IMR-90 (cell line): ENCODE measurements around the gene RBMS3. TPM values are rescaled to one million over a fixed set of nuclear protein-coding genes. Genes with fewer than 3 reads are reported as not detected.

Experiments
- ATAC-seq: fragments of 200-7000 bp; cut with Tn5 transposase; 2 replicates; pipeline ENCODE4 v1.9.1; 2020; ENCODE audit warnings: low read depth, mild to moderate bottlenecking, moderate library complexity
- BruUV-seq: library from RNA; stranded (reverse); fragments of 400-500 nt; replicated peaks from 2 replicates; lab custom pipeline; 2021; lab: Mats Ljungman, UMichigan
- CTCF ChIA-PET: fragments of 300-600 bp; formaldehyde crosslinking; extraction: SDS; loops from one replicate; lab custom pipeline; 2021; ENCODE audit warnings: antibody characterized with exemption; lab: Yijun Ruan, JAX
- POLR2A ChIA-PET: fragments of 300-600 bp; sonication (Branson Sonifier 250); formaldehyde crosslinking; loops from one replicate; lab custom pipeline; 2022; ENCODE audit warnings: antibody characterized with exemption; ENCODE audit not compliant: unreplicated experiment; lab: Charles Lee
- DNase-seq: peaks from one replicate; pipeline ENCODE4 v3.0.0; 2013
- H2AFZ ChIP-seq: replicated peaks from 2 replicates; pipeline ENCODE3; 2013; ENCODE audit warnings: low read length, mild to moderate bottlenecking; ENCODE audit not compliant: poor library complexity
- H2AK5ac ChIP-seq: 2 replicates; pipeline ENCODE4 v1.6.1; 2013; ENCODE audit warnings: low read depth, low read length, inconsistent platforms
- H2AK9ac ChIP-seq: replicated peaks from 2 replicates; pipeline ENCODE3; 2013; ENCODE audit warnings: mild to moderate bottlenecking, low read depth, low read length, moderate library complexity; ENCODE audit not compliant: poor library complexity
- H2BK120ac ChIP-seq: 2 replicates; pipeline ENCODE4 v1.6.1; 2013; ENCODE audit warnings: low read depth, low read length, inconsistent platforms
- H2BK15ac ChIP-seq: 3 replicates; pipeline ENCODE4 v1.6.1; 2013; ENCODE audit warnings: low read depth, low read length, inconsistent platforms
- H2BK20ac ChIP-seq: 2 replicates; pipeline ENCODE4 v1.6.1; 2013; ENCODE audit warnings: low read depth, mild to moderate bottlenecking, inconsistent platforms, low read length, moderate library complexity
- H2BK5ac ChIP-seq: 2 replicates; pipeline ENCODE4 v1.6.1; 2013; ENCODE audit warnings: mild to moderate bottlenecking, low read depth, low read length, inconsistent platforms; ENCODE audit not compliant: poor library complexity, severe bottlenecking
- H3K14ac ChIP-seq: replicated peaks from 2 replicates; pipeline ENCODE4 v1.6.1; 2013; ENCODE audit warnings: low read depth, low read length, inconsistent platforms
- H3K18ac ChIP-seq: 2 replicates; pipeline ENCODE4 v1.6.1; 2013; ENCODE audit warnings: low read depth, low read length, control low read depth
- H3K23ac ChIP-seq: 2 replicates; pipeline ENCODE4 v1.6.1; 2013; ENCODE audit warnings: low read depth, low read length, inconsistent platforms
- H3K27ac ChIP-seq: 2 replicates; pipeline ENCODE4 v1.5.1; 2013; ENCODE audit warnings: mild to moderate bottlenecking, control low read depth, low read length; ENCODE audit not compliant: insufficient read depth
- H3K27me3 ChIP-seq: 2 replicates; pipeline ENCODE4 v1.6.1; 2013; ENCODE audit warnings: low read length; ENCODE audit not compliant: control insufficient read depth, insufficient read depth
- H3K36me3 ChIP-seq: 2 replicates; pipeline ENCODE4 v1.6.1; 2013; ENCODE audit warnings: low read length, mixed read lengths; ENCODE audit not compliant: control insufficient read depth, insufficient read depth
- H3K4ac ChIP-seq: 2 replicates; pipeline ENCODE4 v1.6.1; 2013; ENCODE audit warnings: low read depth, low read length, inconsistent platforms
- H3K4me1 ChIP-seq: 2 replicates; pipeline ENCODE4 v1.6.1; 2013; ENCODE audit warnings: low read length, mixed read lengths; ENCODE audit not compliant: control insufficient read depth, insufficient read depth
- H3K4me2 ChIP-seq: 2 replicates; pipeline ENCODE4 v1.6.1; 2013; ENCODE audit warnings: low read depth, mild to moderate bottlenecking, control low read depth, low read length, moderate library complexity
- H3K4me3 ChIP-seq: 2 replicates; pipeline ENCODE4 v1.5.1; 2013; ENCODE audit warnings: low read depth, mild to moderate bottlenecking, control low read depth, low read length, moderate library complexity; ENCODE audit not compliant: insufficient read depth
- H3K56ac ChIP-seq: 2 replicates; pipeline ENCODE4 v1.6.1; 2013; ENCODE audit warnings: low read length, inconsistent platforms; ENCODE audit not compliant: insufficient read depth; ENCODE audit errors: extremely low read depth
- H3K79me1 ChIP-seq, 2 experiments: 2 replicates each; pipeline ENCODE4 v1.6.1; 2013; ENCODE audit warnings: low read length in 2 of 2, inconsistent platforms in 1 of 2, low read depth in 1 of 2
- H3K9ac ChIP-seq: 2 replicates; pipeline ENCODE4 v1.6.1; 2013; ENCODE audit warnings: low read depth, low read length, control low read depth
- H3K9me1 ChIP-seq: 2 replicates; pipeline ENCODE4 v1.6.1; 2013; ENCODE audit warnings: low read length, inconsistent platforms; ENCODE audit not compliant: insufficient read depth
- H3K9me3 ChIP-seq: 2 replicates; pipeline ENCODE4 v1.6.1; 2013; ENCODE audit warnings: low read length; ENCODE audit not compliant: control insufficient read depth, insufficient read depth
- H4K20me1 ChIP-seq: 2 replicates; pipeline ENCODE4 v1.6.1; 2013; ENCODE audit warnings: low read length, inconsistent platforms; ENCODE audit not compliant: insufficient read depth
- H4K5ac ChIP-seq: 2 replicates; pipeline ENCODE4 v1.6.1; 2013; ENCODE audit warnings: mild to moderate bottlenecking, low read depth, low read length, control low read depth
- H4K8ac ChIP-seq, 2 experiments: 2 replicates each; pipeline ENCODE4 v1.6.1; 2013; ENCODE audit warnings: low read depth in 2 of 2, low read length in 2 of 2, control low read depth in 1 of 2, inconsistent platforms in 1 of 2
- H4K91ac ChIP-seq: 2 replicates; pipeline ENCODE4 v1.6.1; 2013; ENCODE audit warnings: low read depth, low read length, inconsistent platforms; ENCODE audit not compliant: insufficient read depth
- FOS ChIP-seq: fragments of 150-350 bp; IDR thresholded peaks from 2 replicates; pipeline ENCODE4 v1.6.1; 2016; ENCODE audit warnings: low read depth, low read length
- RAD21 ChIP-seq: IDR thresholded peaks from 2 replicates; pipeline ENCODE4 v1.6.1; 2012; ENCODE audit warnings: low read length, improper control_type of control experiment
- RFX5 ChIP-seq: IDR thresholded peaks from 2 replicates; pipeline ENCODE4 v1.8.0; 2012; ENCODE audit warnings: low read depth, mild to moderate bottlenecking, low read length, moderate library complexity
- dilution Hi-C: fragments of 300-500 bp; cut with HindIII; formaldehyde crosslinking; loops from one replicate; pipeline ENCODE4 v1.14.3; 2018; ENCODE audit warnings: low sequenced_read_pairs; ENCODE audit not compliant: unreplicated experiment
- in situ Hi-C: fragments of 300-500 bp; cut with MboI; formaldehyde crosslinking; loops from 3 replicates; pipeline ENCODE4 v1.14.3; 2019; ENCODE audit warnings: low sequenced_read_pairs, inconsistent platforms, mixed read lengths
- intact Hi-C: fragments of 100-400 bp; cut with micrococcal nuclease; formaldehyde crosslinking; loops from 2 replicates; pipeline ENCODE4 v1.10.0; 2022
- microRNA-seq, 2 experiments: library from miRNA; stranded (forward) in 1 of 2; unstranded in 1 of 2; fragments of 10-50 nt in 1 of 2; fragments of <30 nt in 1 of 2; gene quantifications in 1 of 2; microRNA quantifications in 1 of 2; one replicate each; pipeline versions ENCODE3 to v1.1.0; 2013 to 2020; ENCODE audit not compliant: insufficient read depth in 1 of 2, insufficient read length in 1 of 2, unreplicated experiment in 1 of 2
- polyA plus RNA-seq, 3 experiments: library from polyadenylated mRNA; depleted of rRNA; stranded (reverse); fragments of >200 nt; gene quantifications; 2 replicates each; pipeline ENCODE4 v1.2.3, GENCODE V29; 2012; ENCODE audit warnings: low replicate concordance in 1 of 3
- small RNA-seq, 5 experiments: library from RNA; depleted of rRNA; stranded (forward); fragments of <200 nt; gene quantifications; one replicate each; pipeline ENCODE3, GENCODE V24; 2012
- total RNA-seq: library from RNA; depleted of rRNA; stranded (reverse); fragments of >200 nt; gene quantifications from 2 replicates; pipeline ENCODE4 v1.2.3, GENCODE V29; 2012
- TF ChIP-seq, protein P1 (sequence below): fragments of 150-350 bp; IDR thresholded peaks from 2 replicates; pipeline ENCODE4 v1.6.1; 2017; ENCODE audit warnings: mild to moderate bottlenecking, antibody characterized with exemption, low read length, low read depth
- TF ChIP-seq, protein P2 (sequence below): fragments of 150-350 bp; IDR thresholded peaks from 2 replicates; pipeline ENCODE4 v1.6.1; 2016; ENCODE audit warnings: low read depth, mild to moderate bottlenecking, low read length, moderate library complexity, borderline replicate concordance

Gene RBMS3
- total and polyA plus RNA-seq, 2 of the 4 experiments (the other 2 are of a cell fraction): 15.2 to 127 TPM

DNA sequence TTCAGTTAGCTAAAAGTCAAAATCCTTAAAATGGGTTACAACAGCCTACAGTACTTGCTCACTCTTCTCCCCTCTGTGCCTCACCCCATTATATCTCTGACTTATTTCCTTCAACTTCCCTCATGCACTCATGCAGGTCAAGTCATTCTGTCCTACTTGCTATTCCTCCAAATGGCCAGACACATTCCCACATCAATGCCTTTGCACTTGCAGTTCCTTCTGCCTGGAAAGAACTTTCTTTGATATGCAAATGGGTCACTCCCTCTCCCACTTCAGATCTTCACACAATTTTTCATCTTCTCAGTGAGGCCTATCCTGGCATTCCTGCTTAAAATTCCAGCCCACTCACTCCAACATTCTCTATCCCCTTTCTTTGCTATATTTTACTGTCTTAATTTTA, 778.4 kb downstream of the RBMS3 start:
- H3K4me2 ChIP-seq: no peak overlapping the region
- H3K9ac ChIP-seq: no peak overlapping the region
- no peak overlapping the region for H4K5ac ChIP-seq
- H2AFZ ChIP-seq: no peak overlapping the region
- no peak overlapping the region for H2AK9ac ChIP-seq
- H3K4me1 ChIP-seq: no peaks in the 10 kb centered on the region
- H3K36me3 ChIP-seq: no peaks in the 10 kb centered on the region
- no peak overlapping the region for H4K91ac ChIP-seq
- in situ Hi-C loops: no loop called here
- no peaks in the 10 kb centered on the region for H3K79me1 ChIP-seq
- CTCF ChIA-PET: no interaction called here
- ATAC-seq (no peak), DNase-seq (no peak)
- H3K4me3 ChIP-seq: no peak overlapping the region
- no peak overlapping the region for H3K27ac ChIP-seq
- H2BK15ac ChIP-seq: no peak overlapping the region
- H3K9me3 ChIP-seq: no peaks in the 10 kb centered on the region
- no peak overlapping the region for H3K23ac ChIP-seq
- no peak overlapping the region for H4K8ac ChIP-seq
- H2AK5ac ChIP-seq: no peak overlapping the region
- H2BK120ac ChIP-seq: no peak overlapping the region
- BruUV-seq: no TSS peak
- H3K14ac ChIP-seq: no peak overlapping the region
- H3K27me3 ChIP-seq: no peaks in the 10 kb centered on the region
- H3K56ac ChIP-seq: no peak overlapping the region
- H4K20me1 ChIP-seq: no peaks in the 10 kb centered on the region
- intact Hi-C loops: no loop called here
- no peaks in the 10 kb centered on the region for H3K9me1 ChIP-seq
- POLR2A ChIA-PET: no interaction called here
- no peak overlapping the region for H3K18ac ChIP-seq
- no peak for TF ChIP-seq RFX5
- TF ChIP-seq RAD21: no peak
- TF ChIP-seq, protein P1, sequence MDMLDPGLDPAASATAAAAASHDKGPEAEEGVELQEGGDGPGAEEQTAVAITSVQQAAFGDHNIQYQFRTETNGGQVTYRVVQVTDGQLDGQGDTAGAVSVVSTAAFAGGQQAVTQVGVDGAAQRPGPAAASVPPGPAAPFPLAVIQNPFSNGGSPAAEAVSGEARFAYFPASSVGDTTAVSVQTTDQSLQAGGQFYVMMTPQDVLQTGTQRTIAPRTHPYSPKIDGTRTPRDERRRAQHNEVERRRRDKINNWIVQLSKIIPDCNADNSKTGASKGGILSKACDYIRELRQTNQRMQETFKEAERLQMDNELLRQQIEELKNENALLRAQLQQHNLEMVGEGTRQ: no peak
- TF ChIP-seq, protein P2, sequence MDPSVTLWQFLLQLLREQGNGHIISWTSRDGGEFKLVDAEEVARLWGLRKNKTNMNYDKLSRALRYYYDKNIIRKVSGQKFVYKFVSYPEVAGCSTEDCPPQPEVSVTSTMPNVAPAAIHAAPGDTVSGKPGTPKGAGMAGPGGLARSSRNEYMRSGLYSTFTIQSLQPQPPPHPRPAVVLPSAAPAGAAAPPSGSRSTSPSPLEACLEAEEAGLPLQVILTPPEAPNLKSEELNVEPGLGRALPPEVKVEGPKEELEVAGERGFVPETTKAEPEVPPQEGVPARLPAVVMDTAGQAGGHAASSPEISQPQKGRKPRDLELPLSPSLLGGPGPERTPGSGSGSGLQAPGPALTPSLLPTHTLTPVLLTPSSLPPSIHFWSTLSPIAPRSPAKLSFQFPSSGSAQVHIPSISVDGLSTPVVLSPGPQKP: no peak
- TF ChIP-seq FOS: no peak
- H2BK20ac ChIP-seq: no peak overlapping the region
- no peak overlapping the region for H3K4ac ChIP-seq
- dilution Hi-C loops: no loop called here
- H2BK5ac ChIP-seq: no peak overlapping the region

Small RNA genes within 50 kb of the gene (microRNA-seq; reads per million reads assigned to microRNA genes)
- gene MTND4LP9 (ENCODE audit: insufficient read depth, insufficient read length): not detected

Small RNA genes within 50 kb of the gene (small RNA-seq; reads per million reads assigned to genes)
- 0 reads per million in 5 experiments for gene MTND4LP9
